Measurements from ENCODE around the gene RNU1-2.
"Not testable (repeated sequence)": the region's sequence is repeated elsewhere in the genome, so short reads cannot be mapped to it uniquely, and the experiment has no call there.

GRCh38 chr1:16862415-16862814 is 33.4 kb upstream of the RNU1-2 start:
- not testable (repeated sequence) for TF ChIP-seq EZH2 (IDR thresholded peaks at IDR 0.05; ENCODE audit: borderline replicate concordance); CTCF (IDR thresholded peaks at IDR 0.05; ENCODE audit: poor library complexity)

All from hepatocyte (in vitro differentiated cells).